ENCODE data around the gene DSCAM.

- TF ChIP-seq CTCF (IDR thresholded peaks at IDR 0.05) (no peak), POLR2AphosphoS5 (IDR thresholded peaks at IDR 0.05; ENCODE audit: insufficient read depth in 1 of 2, low read depth in 1 of 2) (no peak), POLR2A (IDR thresholded peaks at IDR 0.05) (no peak)
Observed at GRCh38 chr21:40340357-40340756, 506.6 kb downstream of the DSCAM start.

Measured in vagina (tissue), 2 donors.